K562 (cell line): ENCODE data around the gene NRG3. TPM values are rescaled to one million over a fixed set of nuclear protein-coding genes. Genes with fewer than 3 reads are reported as not detected.

Experiments
- ATAC-seq: fragments of 200-7000 bp; cut with Tn5 transposase; 3 replicates; pipeline ENCODE4 v1.9.1; 2020; ENCODE audit warnings: moderate library complexity
- BruUV-seq: library from RNA; stranded (reverse); fragments of 400-500 nt; replicated peaks from 2 replicates; lab custom pipeline; 2021; lab: Mats Ljungman, UMichigan
- CTCF ChIA-PET: fragments of 300-600 bp; formaldehyde crosslinking; extraction: SDS; loops from one replicate; lab custom pipeline; 2021; ENCODE audit warnings: low intra/inter-chr PET ratio; lab: Yijun Ruan, JAX
- POLR2A ChIA-PET: fragments of 300-600, 350-650 bp; sonication (Branson Sonifier 250); formaldehyde crosslinking; extraction: SDS; loops from one replicate; lab custom pipeline; 2021; ENCODE audit warnings: antibody characterized with exemption, inconsistent platforms; lab: Yijun Ruan, JAX
- DNase-seq, 4 experiments: peaks; one replicate each; pipeline versions ENCODE4 v3.0.0 to v3.0.0-alpha.2; 2011 to 2018; ENCODE audit warnings: low spot score in 3 of 4, mixed read lengths in 3 of 4; ENCODE audit errors: extremely low read depth in 1 of 4
- FAIRE-seq: peaks from 2 replicates; lab custom pipeline; 2011; peaks lifted over from hg19 to GRCh38; lab: Jason Lieb, UNC
- H2AFZ ChIP-seq: 2 replicates; pipeline ENCODE4 v1.6.0; 2011; ENCODE audit warnings: low read depth, low read length, control low read depth, inconsistent platforms
- H3K27ac ChIP-seq: fragments of 200-600 bp; 3 replicates; pipeline ENCODE4 v1.8.0; 2011; ENCODE audit warnings: low read depth, mild to moderate bottlenecking, control low read depth, inconsistent platforms, low read length, moderate library complexity, mixed read lengths; ENCODE audit errors: extremely low read depth
- H3K27me3 ChIP-seq, 2 experiments: fragments of 300-600 bp in 1 of 2; 2 replicates in 1 of 2; 3 replicates in 1 of 2; pipeline versions ENCODE4 v1.6.0 to v1.8.0; 2011; ENCODE audit warnings: inconsistent platforms in 2 of 2, low read length in 2 of 2, mild to moderate bottlenecking in 1 of 2, mixed read lengths in 1 of 2, moderate library complexity in 1 of 2; ENCODE audit not compliant: control insufficient read depth in 2 of 2, insufficient read depth in 2 of 2
- H3K36me3 ChIP-seq: fragments of 300-600 bp; 3 replicates; pipeline ENCODE4 v1.8.0; 2011; ENCODE audit warnings: mild to moderate bottlenecking, low read length, inconsistent platforms; ENCODE audit not compliant: control insufficient read depth, insufficient read depth
- H3K4me1 ChIP-seq, 2 experiments: fragments of 200-600 bp in 1 of 2; replicated peaks in 1 of 2; 2 replicates in 1 of 2; 3 replicates in 1 of 2; pipeline versions ENCODE4 v1.5.1 to v1.8.0; 2011; ENCODE audit warnings: inconsistent platforms in 2 of 2, low read length in 2 of 2, mild to moderate bottlenecking in 1 of 2, mixed read lengths in 1 of 2, moderate library complexity in 1 of 2; ENCODE audit not compliant: control insufficient read depth in 2 of 2, insufficient read depth in 2 of 2
- H3K4me2 ChIP-seq: 2 replicates; pipeline ENCODE4 v1.6.1; 2011; ENCODE audit warnings: low read length, control low read depth, inconsistent platforms, mixed read lengths; ENCODE audit not compliant: insufficient read depth
- H3K4me3 ChIP-seq: fragments of 200-600 bp; sonication (generic), shearing (Covaris generic); 2 replicates; pipeline ENCODE4 v1.5.1; 2016; ENCODE audit warnings: control low read depth, inconsistent platforms
- H3K79me2 ChIP-seq: fragments of 200-600 bp; 3 replicates; pipeline ENCODE4 v1.8.0; 2011; ENCODE audit warnings: low read length, inconsistent platforms; ENCODE audit not compliant: control insufficient read depth, insufficient read depth
- H3K9ac ChIP-seq, 2 experiments: 2 replicates each; pipeline versions ENCODE4 v1.6.0 to v1.6.1; 2011; ENCODE audit warnings: low read depth in 2 of 2, low read length in 2 of 2, control low read depth in 1 of 2, inconsistent platforms in 1 of 2, mild to moderate bottlenecking in 1 of 2, mixed read lengths in 1 of 2; ENCODE audit not compliant: insufficient read depth in 1 of 2
- H3K9me1 ChIP-seq: one replicate; pipeline ENCODE4 v1.6.0; 2011; ENCODE audit warnings: inconsistent platforms, mild to moderate bottlenecking, low read length, moderate library complexity; ENCODE audit not compliant: control insufficient read depth, insufficient read depth
- H3K9me3 ChIP-seq: replicated peaks from 2 replicates; pipeline ENCODE4 v1.5.1; 2011; ENCODE audit warnings: low read depth, low read length, inconsistent platforms; ENCODE audit not compliant: control insufficient read depth, insufficient read depth
- H4K20me1 ChIP-seq: replicated peaks from 2 replicates; pipeline ENCODE4 v1.6.1; 2011; ENCODE audit warnings: low read length, inconsistent platforms, mixed read lengths; ENCODE audit not compliant: control insufficient read depth, insufficient read depth
- CEBPG ChIP-seq, 3 experiments: fragments of 200-800 bp in 1 of 3; sonication (Bioruptor generic) in 1 of 3; sonication (generic) in 1 of 3; formaldehyde crosslinking in 1 of 3; IDR thresholded peaks in 2 of 3; conservative IDR thresholded peaks in 1 of 3; 2 replicates each; pipeline versions ENCODE4 v1.6.1 to v1.8.0; 2016 to 2022; ENCODE audit warnings: missing compliant biosample characterization in 2 of 3, missing genetic modification characterization in 2 of 3, mild to moderate bottlenecking in 1 of 3, missing genetic modification reagents in 1 of 3
- FIP1L1 ChIP-seq: fragments of 200-400 bp; formaldehyde crosslinking; IDR thresholded peaks from 2 replicates; pipeline ENCODE4 v1.6.1; 2018; ENCODE audit warnings: mild to moderate bottlenecking, low read depth, low read length; ENCODE audit not compliant: poor library complexity, severe bottlenecking
- FOSL1 ChIP-seq: fragments of 200-800 bp; sonication (Bioruptor generic); conservative IDR thresholded peaks from 2 replicates; pipeline ENCODE4 v1.6.1; 2016; ENCODE audit warnings: missing genetic modification characterization, missing compliant biosample characterization
- HSF4 ChIP-seq: fragments of 250-450 bp; sonication (Bioruptor Pico); IDR thresholded peaks from 2 replicates; pipeline ENCODE4 v2.1.2; 2022; ENCODE audit warnings: mild to moderate bottlenecking, moderate library complexity, borderline replicate concordance
- MEF2A ChIP-seq: IDR thresholded peaks from 2 replicates; pipeline ENCODE4 v1.6.1; 2011; ENCODE audit warnings: low read depth, mild to moderate bottlenecking, low read length, moderate library complexity; ENCODE audit not compliant: control insufficient read depth
- NR2F6 ChIP-seq: fragments of 450-650 bp; formaldehyde crosslinking; IDR thresholded peaks from 2 replicates; pipeline ENCODE4 v1.4.0; 2020; ENCODE audit warnings: mild to moderate bottlenecking
- SMARCB1 ChIP-seq: IDR thresholded peaks from 2 replicates; pipeline ENCODE4 v1.6.1; 2011; ENCODE audit warnings: improper control_type of control experiment, low read depth; ENCODE audit not compliant: insufficient read length
- SOX6 ChIP-seq: fragments of 450-650 bp; IDR thresholded peaks from 2 replicates; pipeline ENCODE4 v1.6.1; 2014; ENCODE audit warnings: mild to moderate bottlenecking
- WGBS: fragments of 100-300 bp; shearing (Covaris generic); methylation state at CpG from one replicate; pipeline ENCODE4 v1.1.6; 2016; ENCODE audit warnings: low coverage, mixed read lengths; ENCODE audit not compliant: insufficient coverage; ENCODE audit errors: missing lambda C conversion rate; 5-methylcytosine and 5-hydroxymethylcytosine counted together
- in situ Hi-C: fragments of 300-500 bp; cut with MboI; formaldehyde crosslinking; loops from 4 replicates; pipeline ENCODE4 v1.15.0; 2018; ENCODE audit warnings: inconsistent platforms, mixed read lengths
- intact Hi-C: fragments of 100-400 bp; cut with micrococcal nuclease; formaldehyde crosslinking; loops from 2 replicates; pipeline ENCODE4 v1.14.2; 2022
- polyA plus RNA-seq, 8 experiments: library from polyadenylated mRNA; depleted of rRNA in 4 of 8; stranded (reverse) in 5 of 8; unstranded in 3 of 8; fragments of >200 nt; fragmentation: Nextera tagmentation in 2 of 8; fragmentation: Illumina TruSeq in 1 of 8; extraction: Ambion mirVana in 2 of 8; extraction: Trizol in 1 of 8; gene quantifications; 2 replicates each; pipeline versions ENCODE4 v1.2.1 to v1.2.3, GENCODE V29; 2011 to 2014; ENCODE audit warnings: inconsistent platforms in 1 of 8, missing spikeins in 1 of 8
- total RNA-seq, 7 experiments: library from RNA; depleted of rRNA in 6 of 7; stranded (reverse); fragments of >200 nt in 6 of 7; fragmentation: Illumina TruSeq in 2 of 7; extraction: Trizol in 2 of 7; gene quantifications; 2 replicates each; pipeline versions ENCODE4 v1.2.1 to v1.2.3, GENCODE V29; 2011 to 2021; ENCODE audit warnings: low replicate concordance in 1 of 7

Gene NRG3
- total and polyA plus RNA-seq, 9 of the 15 experiments (the other 6 are each of a cell fraction or from before 2014, with no cell fraction given), result not detected

DNA sequence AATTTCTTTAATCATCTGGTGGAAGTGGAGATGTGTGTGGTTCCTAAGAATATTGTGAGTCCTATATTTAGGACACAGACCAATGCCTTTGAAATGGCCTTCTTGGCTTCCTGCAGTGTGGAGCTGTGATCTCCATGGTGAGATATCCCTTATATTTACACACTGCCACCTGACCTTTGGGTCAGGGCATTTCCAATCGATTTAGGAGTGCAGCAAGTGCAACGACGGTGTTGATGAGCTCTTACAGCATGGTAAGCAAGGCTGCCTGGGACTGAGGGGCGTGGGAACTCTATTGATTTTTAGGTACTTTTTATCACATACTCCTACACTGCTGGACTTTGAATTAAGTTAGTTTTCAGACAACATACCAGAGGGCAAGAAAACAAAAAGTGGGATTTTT lies 146.0 kb downstream of the NRG3 start:
- Histone ChIP-seq H4K20me1 (no peaks in the 10 kb centered on the region), H3K4me3 (no peak overlapping the region), H3K79me2 (no peaks in the 10 kb centered on the region), H3K27ac (no peak overlapping the region), H3K9me3 (no peaks in the 10 kb centered on the region), H3K36me3 (no peaks in the 10 kb centered on the region), H3K9ac (no peak overlapping the region), H3K9me1 (no peaks in the 10 kb centered on the region), H2AFZ (no peak overlapping the region), H3K4me2 (no peak overlapping the region), H3K27me3 (no peaks in the 10 kb centered on the region), H3K4me1 (no peaks in the 10 kb centered on the region)
- WGBS, result 1% methylated on average over 4 of the region's 4 CpGs
- no TSS peak for BruUV-seq
- ChIA-PET POLR2A (no interaction called here), CTCF (no interaction called here)
- in situ Hi-C loops, result no loop called here
- no peak for FAIRE-seq
- intact Hi-C loops, result no loop called here
- no peak for DNase-seq
- ATAC-seq, result no peak
- TF ChIP-seq MEF2A (no peak), SOX6 (no peak), HSF4 (no peak), FIP1L1 (no peak), FOSL1 (tag) (no peak), NR2F6 (CRISPR knock-in tag) (no peak), CEBPG (CRISPR knock-in tag; IDR thresholded peaks at IDR 0.05) (no peak), CEBPG (tag; conservative IDR thresholded peaks at IDR 0.05 in 1 of 2, IDR thresholded peaks at IDR 0.05 in 1 of 2) (no peak), SMARCB1 (no peak)
- TF ChIP-seq, all 486 proteins: peak for 0
